Endothelial cell of umbilical vein (primary cell): ENCODE measurements around the gene NOTCH1.

Source experiments
- CTCF ChIP-seq, 2 donors: IDR thresholded peaks; 1 replicate in 1 of 2; 2 replicates in 1 of 2; pipeline ENCODE4 v1.5.1; 2011; ENCODE audit warnings: low read length in 2 of 2, mild to moderate bottlenecking in 2 of 2, moderate library complexity in 2 of 2, control low read depth in 1 of 2, inconsistent platforms in 1 of 2, low read depth in 1 of 2; ENCODE audit not compliant: insufficient read depth in 1 of 2; ENCODE audit errors: extremely low read depth in 1 of 2
- EZH2 ChIP-seq: IDR thresholded peaks from 2 replicates; pipeline ENCODE4 v1.6.1; 2012; ENCODE audit warnings: borderline replicate concordance, low read depth, mild to moderate bottlenecking, moderate library complexity, low read length, inconsistent platforms; ENCODE audit not compliant: severe bottlenecking
- FOS ChIP-seq: IDR thresholded peaks from 2 replicates; pipeline ENCODE4 v1.6.1; 2011; ENCODE audit warnings: mild to moderate bottlenecking, low read length, moderate library complexity, borderline replicate concordance; ENCODE audit not compliant: insufficient read depth
- JUN ChIP-seq: IDR thresholded peaks from 2 replicates; pipeline ENCODE4 v1.6.1; 2011; ENCODE audit warnings: borderline replicate concordance, low read depth; ENCODE audit not compliant: insufficient read length, insufficient read depth
- MAX ChIP-seq: IDR thresholded peaks from 2 replicates; pipeline ENCODE4 v1.6.1; 2011; ENCODE audit not compliant: insufficient read depth, insufficient read length
- MYC ChIP-seq: IDR thresholded peaks from one replicate; pipeline ENCODE4 v1.6.1; 2011; ENCODE audit warnings: mild to moderate bottlenecking, low read depth, low read length
- POLR2A ChIP-seq: IDR thresholded peaks from 2 replicates; pipeline ENCODE4 v1.6.1; 2012; ENCODE audit warnings: low read depth, mild to moderate bottlenecking, control low read depth, low read length
- POLR2AphosphoS5 ChIP-seq: IDR thresholded peaks from 2 replicates; pipeline ENCODE4 v1.6.1; 2012; ENCODE audit warnings: low read depth, mild to moderate bottlenecking, control low read depth, low read length, moderate library complexity; ENCODE audit not compliant: insufficient read depth

- TF ChIP-seq POLR2AphosphoS5 (no peak), POLR2A (no peak), CTCF (IDR thresholded peaks at IDR 0.05; ENCODE audit: extremely low read depth in 1 of 2, insufficient read depth in 1 of 2, low read depth in 1 of 2, low read length in 2 of 2) (no peak), EZH2 (no peak), MAX (no peak), JUN (no peak), FOS (no peak), MYC (no peak)
Measured at GRCh38 chr9:136474974-136475865, 70.6 kb downstream of the NOTCH1 start.
